ENCODE measurements around the gene LIF. TPM values are rescaled to one million over a fixed set of nuclear protein-coding genes. Genes with fewer than 3 reads are reported as not detected.
"Not testable (repeated sequence)": the region's sequence is repeated elsewhere in the genome, so short reads cannot be mapped to it uniquely, and the experiment has no call there.

Gene LIF
- polyA plus RNA-seq, 1 of the 3 experiments (the other 2 are of a cell fraction): 24.6 TPM

DNA sequence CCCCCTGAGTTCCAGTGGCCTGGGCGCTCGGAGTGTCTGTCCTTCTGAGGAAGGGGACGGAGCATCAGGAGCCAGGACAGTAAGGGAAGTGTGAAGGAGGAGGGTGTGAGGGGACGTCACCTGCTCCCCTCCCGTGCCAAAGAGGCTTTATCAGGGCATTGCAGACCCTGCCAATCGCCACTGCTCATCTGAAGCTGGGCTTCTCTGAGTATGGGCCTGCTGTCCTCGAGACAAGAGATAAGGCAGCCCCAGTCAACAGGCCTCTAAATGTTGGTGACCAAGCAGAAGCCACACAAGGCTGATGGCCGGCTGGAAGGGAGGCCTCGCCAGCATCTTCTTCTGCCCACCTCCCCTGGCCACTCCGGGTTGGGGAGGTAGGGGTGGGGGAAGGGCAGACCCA lies 29.8 kb downstream of the LIF start:
- H3K27me3 ChIP-seq (ENCODE audit: insufficient read depth): no peaks in the 10 kb centered on the region
- peaks cover 8% of the 10 kb centered on the region for H3F3A ChIP-seq (replicated peaks; ENCODE audit: insufficient read depth)
- H3K9me2 ChIP-seq: no peaks in the 10 kb centered on the region
- WGBS (ENCODE audit: low lambda C conversion rate): 91% methylated on average over 10 of the region's 10 CpGs
- no peak overlapping the region for H3K4me3 ChIP-seq (ENCODE audit: low read depth in 2 of 2, low read length in 1 of 2)
- H3K4me2 ChIP-seq: no peak overlapping the region
- H3K79me2 ChIP-seq (ENCODE audit: insufficient read depth): no peaks in the 10 kb centered on the region
- H3K4me1 ChIP-seq (ENCODE audit: control insufficient read depth in 1 of 2, insufficient read depth in 2 of 2, low read depth in 1 of 2, low read length in 1 of 2): peaks cover 8 to 12% of the 10 kb centered on the region in 2 experiments; a peak in 3 of 4 replicates
- ChIA-PET POLR2A (no interaction called here), CTCF (no interaction called here)
- no peak overlapping the region for H2AFZ ChIP-seq (ENCODE audit: low read depth)
- H3K9me3 ChIP-seq: no peaks in the 10 kb centered on the region
- H3K9ac ChIP-seq: no peak overlapping the region
- H3K36me3 ChIP-seq (replicated peaks in 1 of 2; ENCODE audit: control insufficient read depth in 1 of 2, insufficient read depth in 2 of 2, low read length in 1 of 2): no peaks in the 10 kb centered on the region
- no peaks in the 10 kb centered on the region for H4K20me1 ChIP-seq (ENCODE audit: insufficient read depth)
- no peak overlapping the region for H3K27ac ChIP-seq (ENCODE audit: low read depth in 2 of 2, low read length in 1 of 2)
- no peak for TF ChIP-seq TEAD4 (IDR thresholded peaks at IDR 0.05; ENCODE audit: borderline replicate concordance, insufficient read depth)
- no peak for TF ChIP-seq IRF3 (IDR thresholded peaks at IDR 0.05; ENCODE audit: low read depth, low read length)
- TF ChIP-seq MEF2A (IDR thresholded peaks at IDR 0.05; ENCODE audit: borderline replicate concordance, low read depth): no peak
- TF ChIP-seq NFIC (IDR thresholded peaks at IDR 0.05; ENCODE audit: borderline replicate concordance): no peak
- DNase-seq: no peak

- WGBS (ENCODE audit: low lambda C conversion rate): 93% methylated on average over 3 of the region's 3 CpGs
- H4K20me1 ChIP-seq (ENCODE audit: insufficient read depth); H3K79me2 ChIP-seq (ENCODE audit: insufficient read depth); H3K27me3 ChIP-seq (ENCODE audit: insufficient read depth); CTCF ChIA-PET; H3K4me2 ChIP-seq; H3F3A ChIP-seq (replicated peaks; ENCODE audit: insufficient read depth); H3K4me3 ChIP-seq (ENCODE audit: low read depth in 2 of 2, low read length in 1 of 2); DNase-seq; H3K9me3 ChIP-seq; H3K27ac ChIP-seq (ENCODE audit: low read depth in 2 of 2, low read length in 1 of 2); H3K36me3 ChIP-seq (replicated peaks in 1 of 2; ENCODE audit: control insufficient read depth in 1 of 2, insufficient read depth in 2 of 2, low read length in 1 of 2); POLR2A ChIA-PET; H3K9ac ChIP-seq; H3K9me2 ChIP-seq; H2AFZ ChIP-seq (ENCODE audit: low read depth): not testable (repeated sequence)
- peaks cover 8 to 12% of the 10 kb centered on the region in 2 experiments; a peak in 3 of 4 replicates for H3K4me1 ChIP-seq (ENCODE audit: control insufficient read depth in 1 of 2, insufficient read depth in 2 of 2, low read depth in 1 of 2, low read length in 1 of 2)
These were observed 30.3 kb downstream of the LIF start for GRCh38 chr22:30216272-30216671.

GRCh38 chr22:30214703-30215407 lies 31.7 kb downstream of the LIF start:
- no peaks in the 10 kb centered on the region for H3K27me3 ChIP-seq (ENCODE audit: insufficient read depth)
- ChIA-PET CTCF (interaction anchor here (0.7 to 1.4 kb wide), 3 partner anchors 10 to 107 kb away, joined by 3 to 5 read pairs (median 4); partner anchors contain the start of gene CASTOR1), POLR2A (no interaction called here)
- H3K79me2 ChIP-seq (ENCODE audit: insufficient read depth): no peaks in the 10 kb centered on the region
- no peaks in the 10 kb centered on the region for H4K20me1 ChIP-seq (ENCODE audit: insufficient read depth)
- no peak overlapping the region for H3K4me3 ChIP-seq (ENCODE audit: low read depth in 2 of 2, low read length in 1 of 2)
- peaks cover 19% of the 10 kb centered on the region for H3F3A ChIP-seq (replicated peaks; ENCODE audit: insufficient read depth)
- H3K9ac ChIP-seq: no peak overlapping the region
- H3K9me3 ChIP-seq: no peaks in the 10 kb centered on the region
- H3K9me2 ChIP-seq: no peaks in the 10 kb centered on the region
- TF ChIP-seq, protein P1, sequence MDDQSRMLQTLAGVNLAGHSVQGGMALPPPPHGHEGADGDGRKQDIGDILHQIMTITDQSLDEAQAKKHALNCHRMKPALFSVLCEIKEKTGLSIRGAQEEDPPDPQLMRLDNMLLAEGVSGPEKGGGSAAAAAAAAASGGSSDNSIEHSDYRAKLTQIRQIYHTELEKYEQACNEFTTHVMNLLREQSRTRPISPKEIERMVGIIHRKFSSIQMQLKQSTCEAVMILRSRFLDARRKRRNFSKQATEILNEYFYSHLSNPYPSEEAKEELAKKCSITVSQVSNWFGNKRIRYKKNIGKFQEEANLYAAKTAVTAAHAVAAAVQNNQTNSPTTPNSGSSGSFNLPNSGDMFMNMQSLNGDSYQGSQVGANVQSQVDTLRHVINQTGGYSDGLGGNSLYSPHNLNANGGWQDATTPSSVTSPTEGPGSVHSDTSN (IDR thresholded peaks at IDR 0.05): no peak
- no peak for TF ChIP-seq YY1 (IDR thresholded peaks at IDR 0.05; ENCODE audit: low read depth)
- TF ChIP-seq RFX5 (IDR thresholded peaks at IDR 0.05; ENCODE audit: low read length): no peak
- no peak for TF ChIP-seq RXRA (IDR thresholded peaks at IDR 0.05; ENCODE audit: borderline replicate concordance, low read depth)
- no peak for TF ChIP-seq RAD21 (IDR thresholded peaks at IDR 0.05; ENCODE audit: low read length)
- no peak for TF ChIP-seq TCF12 (IDR thresholded peaks at IDR 0.05)
- TF ChIP-seq FOXJ3 (CRISPR knock-in tag; IDR thresholded peaks at IDR 0.05): no peak
- TF ChIP-seq, protein P2, sequence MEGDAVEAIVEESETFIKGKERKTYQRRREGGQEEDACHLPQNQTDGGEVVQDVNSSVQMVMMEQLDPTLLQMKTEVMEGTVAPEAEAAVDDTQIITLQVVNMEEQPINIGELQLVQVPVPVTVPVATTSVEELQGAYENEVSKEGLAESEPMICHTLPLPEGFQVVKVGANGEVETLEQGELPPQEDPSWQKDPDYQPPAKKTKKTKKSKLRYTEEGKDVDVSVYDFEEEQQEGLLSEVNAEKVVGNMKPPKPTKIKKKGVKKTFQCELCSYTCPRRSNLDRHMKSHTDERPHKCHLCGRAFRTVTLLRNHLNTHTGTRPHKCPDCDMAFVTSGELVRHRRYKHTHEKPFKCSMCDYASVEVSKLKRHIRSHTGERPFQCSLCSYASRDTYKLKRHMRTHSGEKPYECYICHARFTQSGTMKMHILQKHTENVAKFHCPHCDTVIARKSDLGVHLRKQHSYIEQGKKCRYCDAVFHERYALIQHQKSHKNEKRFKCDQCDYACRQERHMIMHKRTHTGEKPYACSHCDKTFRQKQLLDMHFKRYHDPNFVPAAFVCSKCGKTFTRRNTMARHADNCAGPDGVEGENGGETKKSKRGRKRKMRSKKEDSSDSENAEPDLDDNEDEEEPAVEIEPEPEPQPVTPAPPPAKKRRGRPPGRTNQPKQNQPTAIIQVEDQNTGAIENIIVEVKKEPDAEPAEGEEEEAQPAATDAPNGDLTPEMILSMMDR (IDR thresholded peaks at IDR 0.05): no peak
- no peak for TF ChIP-seq CHD2 (IDR thresholded peaks at IDR 0.05; ENCODE audit: low read length, partially characterized antibody)
- TF ChIP-seq MEF2A (IDR thresholded peaks at IDR 0.05; ENCODE audit: borderline replicate concordance, low read depth): no peak
- TF ChIP-seq SMC3 (IDR thresholded peaks at IDR 0.05; ENCODE audit: low read depth, low read length): no peak
- no peak for TF ChIP-seq TEAD4 (IDR thresholded peaks at IDR 0.05; ENCODE audit: borderline replicate concordance, insufficient read depth)
- no peak for TF ChIP-seq IRF3 (IDR thresholded peaks at IDR 0.05; ENCODE audit: low read depth, low read length)
- TF ChIP-seq TAF1 (IDR thresholded peaks at IDR 0.05; ENCODE audit: borderline replicate concordance, low read depth, low read length): no peak
- no peak for TF ChIP-seq POLR2AphosphoS5 (IDR thresholded peaks at IDR 0.05; ENCODE audit: low read depth, low read length)
- H3K4me1 ChIP-seq (ENCODE audit: control insufficient read depth in 1 of 2, insufficient read depth in 2 of 2, low read depth in 1 of 2, low read length in 1 of 2): peaks cover 12 to 20% of the 10 kb centered on the region in 2 experiments
- no peak overlapping the region for H2AFZ ChIP-seq (ENCODE audit: low read depth)
- no peak for DNase-seq
- no peaks in the 10 kb centered on the region for H3K36me3 ChIP-seq (replicated peaks in 1 of 2; ENCODE audit: control insufficient read depth in 1 of 2, insufficient read depth in 2 of 2, low read length in 1 of 2)
- no peak overlapping the region for H3K4me2 ChIP-seq
- 79% methylated on average over 8 of the region's 12 CpGs for WGBS (ENCODE audit: low lambda C conversion rate)
- H3K27ac ChIP-seq (ENCODE audit: low read depth in 2 of 2, low read length in 1 of 2): no peak overlapping the region

All from SK-N-SH (cell line).